ENCODE data around the gene CGB8. TPM values are rescaled to one million over a fixed set of nuclear protein-coding genes. Genes with fewer than 3 reads are reported as not detected.
"Not testable (repeated sequence)": the region's sequence is repeated elsewhere in the genome, so short reads cannot be mapped to it uniquely, and the experiment has no call there.

Gene CGB8
- total RNA-seq, 1 experiment from 2014 or later = not detected

DNA sequence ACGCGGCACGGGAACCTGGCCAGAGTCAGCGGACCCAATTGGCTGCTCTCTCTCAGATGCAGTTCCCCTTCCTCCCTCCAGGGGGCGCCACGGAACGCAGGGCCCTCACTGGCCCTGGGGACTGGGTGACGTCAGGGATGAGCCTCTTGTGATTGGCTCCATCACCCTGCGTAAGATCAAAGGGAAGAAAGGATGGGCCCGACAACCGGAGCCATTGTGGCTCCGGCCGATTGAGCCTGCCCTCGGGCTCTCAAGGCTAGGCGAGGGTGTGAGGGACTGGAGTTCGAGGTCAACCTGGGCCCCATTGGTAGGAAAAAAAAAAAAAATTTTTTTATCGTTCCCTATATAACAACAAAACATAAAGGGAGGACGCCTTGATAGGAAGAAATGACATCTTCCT lies 12.1 kb downstream of the CGB8 start, which contains the start of gene CGB1:
Gene CGB1 (minus strand): TSS at position 81 of the 400 bp plus-strand sequence. CDS start 184 bp downstream, outside the sequence.
- H3K27me3 ChIP-seq (replicated peaks; ENCODE audit: insufficient read depth, low read depth, low read length, poor library complexity); POLR2A ChIA-PET (ENCODE audit: low non-redundant PET); H3K27ac ChIP-seq (ENCODE audit: low read depth, low read length, poor library complexity, severe bottlenecking); intact Hi-C loops (cut with micrococcal nuclease; ENCODE audit: unreplicated experiment); H3K9me3 ChIP-seq (ENCODE audit: low read depth, low read length, poor library complexity, severe bottlenecking); H3K4me3 ChIP-seq (ENCODE audit: low read depth, low read length, poor library complexity, severe bottlenecking); H3K4me1 ChIP-seq (ENCODE audit: insufficient read depth, low read length, poor library complexity, severe bottlenecking); H3K36me3 ChIP-seq (ENCODE audit: insufficient read depth, low read length, poor library complexity, severe bottlenecking); CTCF ChIA-PET; BruUV-seq (replicated peaks): not testable (repeated sequence)
- TF ChIP-seq, protein P1, sequence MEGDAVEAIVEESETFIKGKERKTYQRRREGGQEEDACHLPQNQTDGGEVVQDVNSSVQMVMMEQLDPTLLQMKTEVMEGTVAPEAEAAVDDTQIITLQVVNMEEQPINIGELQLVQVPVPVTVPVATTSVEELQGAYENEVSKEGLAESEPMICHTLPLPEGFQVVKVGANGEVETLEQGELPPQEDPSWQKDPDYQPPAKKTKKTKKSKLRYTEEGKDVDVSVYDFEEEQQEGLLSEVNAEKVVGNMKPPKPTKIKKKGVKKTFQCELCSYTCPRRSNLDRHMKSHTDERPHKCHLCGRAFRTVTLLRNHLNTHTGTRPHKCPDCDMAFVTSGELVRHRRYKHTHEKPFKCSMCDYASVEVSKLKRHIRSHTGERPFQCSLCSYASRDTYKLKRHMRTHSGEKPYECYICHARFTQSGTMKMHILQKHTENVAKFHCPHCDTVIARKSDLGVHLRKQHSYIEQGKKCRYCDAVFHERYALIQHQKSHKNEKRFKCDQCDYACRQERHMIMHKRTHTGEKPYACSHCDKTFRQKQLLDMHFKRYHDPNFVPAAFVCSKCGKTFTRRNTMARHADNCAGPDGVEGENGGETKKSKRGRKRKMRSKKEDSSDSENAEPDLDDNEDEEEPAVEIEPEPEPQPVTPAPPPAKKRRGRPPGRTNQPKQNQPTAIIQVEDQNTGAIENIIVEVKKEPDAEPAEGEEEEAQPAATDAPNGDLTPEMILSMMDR (conservative IDR thresholded peaks at IDR 0.05; ENCODE audit: low read depth, low read length) = peak; percentile 71
- peak; percentile 63 for DNase-seq (ENCODE audit: low spot score)

GRCh38 chr19:49031642-49032301 lies 17.1 kb downstream of the CGB8 start, which contains the start of gene CGB2:
TSS of gene CGB2 (plus strand) at chr19:49031890. CDS start at chr19:49032096, 206 bp downstream.
- DNase-seq (ENCODE audit: low spot score) = peak; percentile 62
- H3K4me3 ChIP-seq (ENCODE audit: low read depth, low read length, poor library complexity, severe bottlenecking); intact Hi-C loops (cut with micrococcal nuclease; ENCODE audit: unreplicated experiment); H3K4me1 ChIP-seq (ENCODE audit: insufficient read depth, low read length, poor library complexity, severe bottlenecking); H3K27me3 ChIP-seq (replicated peaks; ENCODE audit: insufficient read depth, low read depth, low read length, poor library complexity); POLR2A ChIA-PET (ENCODE audit: low non-redundant PET); H3K27ac ChIP-seq (ENCODE audit: low read depth, low read length, poor library complexity, severe bottlenecking); BruUV-seq (replicated peaks); H3K36me3 ChIP-seq (ENCODE audit: insufficient read depth, low read length, poor library complexity, severe bottlenecking); H3K9me3 ChIP-seq (ENCODE audit: low read depth, low read length, poor library complexity, severe bottlenecking): not testable (repeated sequence)
- TF ChIP-seq, protein P1 (conservative IDR thresholded peaks at IDR 0.05; ENCODE audit: low read depth, low read length) = peak; percentile 63
- CTCF ChIA-PET = interaction anchor here (0.6 kb wide), 1 partner anchor 53 kb away, joined by 3 read pairs; no protein-coding TSS in a partner anchor

- H3K4me3 ChIP-seq (ENCODE audit: low read depth, low read length, poor library complexity, severe bottlenecking); H3K27ac ChIP-seq (ENCODE audit: low read depth, low read length, poor library complexity, severe bottlenecking); H3K36me3 ChIP-seq (ENCODE audit: insufficient read depth, low read length, poor library complexity, severe bottlenecking); POLR2A ChIA-PET (ENCODE audit: low non-redundant PET); H3K27me3 ChIP-seq (replicated peaks; ENCODE audit: insufficient read depth, low read depth, low read length, poor library complexity); intact Hi-C loops (cut with micrococcal nuclease; ENCODE audit: unreplicated experiment); BruUV-seq (replicated peaks); CTCF ChIA-PET; H3K4me1 ChIP-seq (ENCODE audit: insufficient read depth, low read length, poor library complexity, severe bottlenecking); DNase-seq (ENCODE audit: low spot score); H3K9me3 ChIP-seq (ENCODE audit: low read depth, low read length, poor library complexity, severe bottlenecking): not testable (repeated sequence)
These were observed 18.6 kb downstream of the CGB8 start for GRCh38 chr19:49030323-49030722.

GRCh38 chr19:49029749-49030148 lies 19.2 kb downstream of the CGB8 start:
- H3K27me3 ChIP-seq (replicated peaks; ENCODE audit: insufficient read depth, low read depth, low read length, poor library complexity); H3K27ac ChIP-seq (ENCODE audit: low read depth, low read length, poor library complexity, severe bottlenecking); DNase-seq (ENCODE audit: low spot score); H3K4me3 ChIP-seq (ENCODE audit: low read depth, low read length, poor library complexity, severe bottlenecking); H3K36me3 ChIP-seq (ENCODE audit: insufficient read depth, low read length, poor library complexity, severe bottlenecking); H3K9me3 ChIP-seq (ENCODE audit: low read depth, low read length, poor library complexity, severe bottlenecking); H3K4me1 ChIP-seq (ENCODE audit: insufficient read depth, low read length, poor library complexity, severe bottlenecking); CTCF ChIA-PET; POLR2A ChIA-PET (ENCODE audit: low non-redundant PET); intact Hi-C loops (cut with micrococcal nuclease; ENCODE audit: unreplicated experiment); BruUV-seq (replicated peaks): not testable (repeated sequence)

DNA sequence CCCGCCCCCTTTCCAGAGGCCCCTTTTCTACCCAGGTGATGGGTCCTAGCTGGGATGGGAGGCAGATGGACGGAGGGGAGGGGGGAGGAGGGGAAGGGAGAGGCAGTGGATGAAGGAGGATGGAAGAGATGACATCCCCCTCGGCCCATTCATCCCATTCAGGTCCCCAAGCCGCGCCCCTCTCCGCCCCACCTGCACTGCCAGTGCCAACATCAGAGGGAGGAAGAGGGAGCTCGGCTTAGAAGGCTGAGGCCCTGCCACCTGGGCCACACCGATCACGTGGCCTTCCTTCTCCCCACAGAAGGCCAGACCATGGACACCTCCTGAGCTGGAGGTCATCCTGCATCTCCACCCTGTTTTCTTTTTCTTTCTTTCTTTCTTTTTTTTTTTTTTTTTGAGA lies 20.2 kb downstream of the CGB8 start:
- H3K4me3 ChIP-seq (ENCODE audit: low read depth, low read length, poor library complexity, severe bottlenecking); CTCF ChIA-PET; H3K27me3 ChIP-seq (replicated peaks; ENCODE audit: insufficient read depth, low read depth, low read length, poor library complexity); POLR2A ChIA-PET (ENCODE audit: low non-redundant PET); BruUV-seq (replicated peaks); H3K36me3 ChIP-seq (ENCODE audit: insufficient read depth, low read length, poor library complexity, severe bottlenecking); intact Hi-C loops (cut with micrococcal nuclease; ENCODE audit: unreplicated experiment); H3K4me1 ChIP-seq (ENCODE audit: insufficient read depth, low read length, poor library complexity, severe bottlenecking); H3K9me3 ChIP-seq (ENCODE audit: low read depth, low read length, poor library complexity, severe bottlenecking); DNase-seq (ENCODE audit: low spot score); H3K27ac ChIP-seq (ENCODE audit: low read depth, low read length, poor library complexity, severe bottlenecking): not testable (repeated sequence)

DNA sequence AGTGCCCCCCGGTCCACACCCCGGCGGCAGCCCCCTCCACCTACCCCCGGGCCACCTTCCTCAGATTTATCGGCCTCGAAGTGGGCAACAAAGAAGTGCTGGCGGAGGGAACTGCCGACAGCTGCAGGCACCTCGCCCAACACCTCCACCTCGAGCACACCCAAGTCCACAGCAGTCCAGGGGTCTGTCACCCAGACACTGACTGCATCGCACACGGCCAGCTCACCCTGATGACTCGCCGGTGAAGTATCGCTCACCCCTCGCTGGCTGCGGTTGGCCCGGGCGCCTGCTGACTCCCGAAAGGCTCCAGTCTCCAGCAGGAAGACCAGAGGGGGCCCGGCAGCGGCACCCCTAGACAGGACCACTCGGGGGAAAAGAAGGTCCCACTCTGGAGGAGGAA lies 23.3 kb downstream of the CGB8 start:
- H3K4me3 ChIP-seq (ENCODE audit: low read depth, low read length, poor library complexity, severe bottlenecking); CTCF ChIA-PET; H3K4me1 ChIP-seq (ENCODE audit: insufficient read depth, low read length, poor library complexity, severe bottlenecking); DNase-seq (ENCODE audit: low spot score); POLR2A ChIA-PET (ENCODE audit: low non-redundant PET); H3K27ac ChIP-seq (ENCODE audit: low read depth, low read length, poor library complexity, severe bottlenecking); H3K27me3 ChIP-seq (replicated peaks; ENCODE audit: insufficient read depth, low read depth, low read length, poor library complexity); H3K36me3 ChIP-seq (ENCODE audit: insufficient read depth, low read length, poor library complexity, severe bottlenecking); H3K9me3 ChIP-seq (ENCODE audit: low read depth, low read length, poor library complexity, severe bottlenecking); BruUV-seq (replicated peaks); intact Hi-C loops (cut with micrococcal nuclease; ENCODE audit: unreplicated experiment): not testable (repeated sequence)
